ENCODE measurements around the gene WLS. TPM values are rescaled to one million over a fixed set of nuclear protein-coding genes. Genes with fewer than 3 reads are reported as not detected.

Gene WLS
- total and polyA plus RNA-seq, 2 experiments from 2014 or later = 0.87 to 1.2 TPM

DNA sequence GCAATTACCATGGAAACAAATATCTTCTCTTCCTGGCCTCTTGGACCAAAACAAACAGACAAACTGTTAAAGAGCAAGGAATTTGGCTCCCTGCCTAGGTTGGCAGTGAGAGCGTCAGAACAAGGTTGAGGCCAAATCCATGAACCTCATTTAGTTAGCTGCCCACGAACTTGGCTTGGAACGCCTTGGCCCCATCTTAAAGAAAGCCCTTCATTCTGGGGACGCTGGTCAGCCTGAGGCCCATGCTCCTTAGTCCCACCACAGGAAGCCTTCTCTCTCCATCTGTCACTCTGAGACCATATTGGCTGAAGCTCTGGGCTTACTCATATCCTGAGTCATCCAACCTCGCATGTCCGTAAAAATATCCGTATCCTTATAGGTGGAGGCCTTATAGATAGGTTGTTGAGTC lies 119.5 kb downstream of the WLS start (continued):
- TF ChIP-seq ZNF462 (CRISPR knock-in tag; IDR thresholded peaks at IDR 0.05) (no peak), ZNF114 (CRISPR knock-in tag; IDR thresholded peaks at IDR 0.05) (no peak), ZNF331 (CRISPR knock-in tag; IDR thresholded peaks at IDR 0.05; ENCODE audit: low read depth) (no peak), EZH2 (IDR thresholded peaks at IDR 0.05; ENCODE audit: low read depth, unreplicated experiment) (no peak), CREB1 (CRISPR knock-in tag; IDR thresholded peaks at IDR 0.05; ENCODE audit: low read depth) (no peak), CTCF (conservative IDR thresholded peaks at IDR 0.05; ENCODE audit: low read depth in 2 of 2) (no peak), POLR2AphosphoS5 (IDR thresholded peaks at IDR 0.05; ENCODE audit: low read depth) (no peak)
- TF ChIP-seq, protein P1, sequence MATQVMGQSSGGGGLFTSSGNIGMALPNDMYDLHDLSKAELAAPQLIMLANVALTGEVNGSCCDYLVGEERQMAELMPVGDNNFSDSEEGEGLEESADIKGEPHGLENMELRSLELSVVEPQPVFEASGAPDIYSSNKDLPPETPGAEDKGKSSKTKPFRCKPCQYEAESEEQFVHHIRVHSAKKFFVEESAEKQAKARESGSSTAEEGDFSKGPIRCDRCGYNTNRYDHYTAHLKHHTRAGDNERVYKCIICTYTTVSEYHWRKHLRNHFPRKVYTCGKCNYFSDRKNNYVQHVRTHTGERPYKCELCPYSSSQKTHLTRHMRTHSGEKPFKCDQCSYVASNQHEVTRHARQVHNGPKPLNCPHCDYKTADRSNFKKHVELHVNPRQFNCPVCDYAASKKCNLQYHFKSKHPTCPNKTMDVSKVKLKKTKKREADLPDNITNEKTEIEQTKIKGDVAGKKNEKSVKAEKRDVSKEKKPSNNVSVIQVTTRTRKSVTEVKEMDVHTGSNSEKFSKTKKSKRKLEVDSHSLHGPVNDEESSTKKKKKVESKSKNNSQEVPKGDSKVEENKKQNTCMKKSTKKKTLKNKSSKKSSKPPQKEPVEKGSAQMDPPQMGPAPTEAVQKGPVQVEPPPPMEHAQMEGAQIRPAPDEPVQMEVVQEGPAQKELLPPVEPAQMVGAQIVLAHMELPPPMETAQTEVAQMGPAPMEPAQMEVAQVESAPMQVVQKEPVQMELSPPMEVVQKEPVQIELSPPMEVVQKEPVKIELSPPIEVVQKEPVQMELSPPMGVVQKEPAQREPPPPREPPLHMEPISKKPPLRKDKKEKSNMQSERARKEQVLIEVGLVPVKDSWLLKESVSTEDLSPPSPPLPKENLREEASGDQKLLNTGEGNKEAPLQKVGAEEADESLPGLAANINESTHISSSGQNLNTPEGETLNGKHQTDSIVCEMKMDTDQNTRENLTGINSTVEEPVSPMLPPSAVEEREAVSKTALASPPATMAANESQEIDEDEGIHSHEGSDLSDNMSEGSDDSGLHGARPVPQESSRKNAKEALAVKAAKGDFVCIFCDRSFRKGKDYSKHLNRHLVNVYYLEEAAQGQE (IDR thresholded peaks at IDR 0.05; ENCODE audit: unreplicated experiment) = no peak
